ENCODE results near the gene FEZ2.
A peak's percentile ranks its signal among the peaks of the same experiment; 100 is the strongest.

The FEZ2 gene

GRCh38 chr2:36565712-36566111 is 32.3 kb downstream of the FEZ2 start:
- TF ChIP-seq EGR1 (IDR thresholded peaks at IDR 0.05) = no peak
- TF ChIP-seq RAD21 (IDR thresholded peaks at IDR 0.05; ENCODE audit: low read depth) = no peak
- TF ChIP-seq CREB1 (IDR thresholded peaks at IDR 0.05; ENCODE audit: low read depth) = no peak
- TF ChIP-seq CEBPB (IDR thresholded peaks at IDR 0.05) = no peak
- no peak for TF ChIP-seq TAF1 (IDR thresholded peaks at IDR 0.05; ENCODE audit: low read depth)
- no peak for TF ChIP-seq YY1 (IDR thresholded peaks at IDR 0.05; ENCODE audit: low read depth)
- TF ChIP-seq ZBTB7A (IDR thresholded peaks at IDR 0.05; ENCODE audit: low read depth) = no peak
- no peak for TF ChIP-seq EP300 (IDR thresholded peaks at IDR 0.05; ENCODE audit: borderline replicate concordance)
- TF ChIP-seq USF1 (IDR thresholded peaks at IDR 0.05) = no peak
- no peak for TF ChIP-seq NFIC (IDR thresholded peaks at IDR 0.05)
- TF ChIP-seq TCF12 (IDR thresholded peaks at IDR 0.05; ENCODE audit: low read depth) = no peak

- TF ChIP-seq TAF1 (IDR thresholded peaks at IDR 0.05; ENCODE audit: low read depth) = no peak
- TF ChIP-seq EP300 (IDR thresholded peaks at IDR 0.05; ENCODE audit: borderline replicate concordance) = no peak
- no peak for TF ChIP-seq TCF12 (IDR thresholded peaks at IDR 0.05; ENCODE audit: low read depth)
- no peak for TF ChIP-seq CREB1 (IDR thresholded peaks at IDR 0.05; ENCODE audit: low read depth)
These were observed 33.5 kb downstream of the FEZ2 start for GRCh38 chr2:36564377-36564930.

- TF ChIP-seq USF1 (IDR thresholded peaks at IDR 0.05) = no peak
- TF ChIP-seq TEAD4 (IDR thresholded peaks at IDR 0.05) = no peak
- no peak for TF ChIP-seq EP300 (IDR thresholded peaks at IDR 0.05; ENCODE audit: borderline replicate concordance)
- no peak for TF ChIP-seq REST (IDR thresholded peaks at IDR 0.05; ENCODE audit: low read depth)
- TF ChIP-seq FOXM1 (IDR thresholded peaks at IDR 0.05; ENCODE audit: borderline replicate concordance, low read depth) = no peak
- TF ChIP-seq TAF1 (IDR thresholded peaks at IDR 0.05; ENCODE audit: low read depth) = no peak
These were observed 34.9 kb downstream of the FEZ2 start for GRCh38 chr2:36562973-36563532.

- no peak for TF ChIP-seq YY1 (IDR thresholded peaks at IDR 0.05; ENCODE audit: low read depth)
- no peak for TF ChIP-seq RAD21 (IDR thresholded peaks at IDR 0.05; ENCODE audit: low read depth)
- TF ChIP-seq EGR1 (IDR thresholded peaks at IDR 0.05) = no peak
These were observed 35.7 kb downstream of the FEZ2 start for GRCh38 chr2:36562240-36562639.

- TF ChIP-seq EP300 (IDR thresholded peaks at IDR 0.05; ENCODE audit: borderline replicate concordance) (peak; percentile 35; the same call in 1 of the 2 replicates), TEAD4 (IDR thresholded peaks at IDR 0.05) (peak; percentile 56), EGR1 (IDR thresholded peaks at IDR 0.05) (no peak), RAD21 (IDR thresholded peaks at IDR 0.05; ENCODE audit: low read depth) (no peak), FOXM1 (IDR thresholded peaks at IDR 0.05; ENCODE audit: borderline replicate concordance, low read depth) (no peak), MAX (IDR thresholded peaks at IDR 0.05) (peak; percentile 44; the same call in 1 of the 2 replicates)
These were observed 36.6 kb downstream of the FEZ2 start for GRCh38 chr2:36561237-36561944.

- TF ChIP-seq MAX (IDR thresholded peaks at IDR 0.05) (no peak), USF1 (IDR thresholded peaks at IDR 0.05) (no peak), TEAD4 (IDR thresholded peaks at IDR 0.05) (no peak), FOXM1 (IDR thresholded peaks at IDR 0.05; ENCODE audit: borderline replicate concordance, low read depth) (no peak), CEBPB (IDR thresholded peaks at IDR 0.05) (no peak), CREB1 (IDR thresholded peaks at IDR 0.05; ENCODE audit: low read depth) (no peak), EGR1 (IDR thresholded peaks at IDR 0.05) (no peak), TAF1 (IDR thresholded peaks at IDR 0.05; ENCODE audit: low read depth) (no peak), REST (IDR thresholded peaks at IDR 0.05; ENCODE audit: low read depth) (no peak), ZBTB7A (IDR thresholded peaks at IDR 0.05; ENCODE audit: low read depth) (no peak), EP300 (IDR thresholded peaks at IDR 0.05; ENCODE audit: borderline replicate concordance) (no peak), RAD21 (IDR thresholded peaks at IDR 0.05; ENCODE audit: low read depth) (no peak), TCF12 (IDR thresholded peaks at IDR 0.05; ENCODE audit: low read depth) (no peak), YY1 (IDR thresholded peaks at IDR 0.05; ENCODE audit: low read depth) (no peak), NFIC (IDR thresholded peaks at IDR 0.05) (no peak)
These were observed 37.2 kb downstream of the FEZ2 start for GRCh38 chr2:36560726-36561125.
